Fibroblast of mammary gland (primary cell): Measurements from ENCODE around the gene WRAP73.

Experiments used
- DNase-seq: peaks from one replicate; pipeline ENCODE4 v3.0.0-alpha.2; 2010; ENCODE audit warnings: low read depth
- H3K4me3 ChIP-seq: 2 replicates; pipeline ENCODE4 v1.5.1; 2011; ENCODE audit warnings: low read depth, mild to moderate bottlenecking, low read length, moderate library complexity; ENCODE audit not compliant: control insufficient read depth
- CTCF ChIP-seq: conservative IDR thresholded peaks from 2 replicates; pipeline ENCODE4 v1.5.1; 2011; ENCODE audit warnings: low read depth, low read length, inconsistent platforms; ENCODE audit not compliant: control insufficient read depth, insufficient read depth

The WRAP73 gene

DNA sequence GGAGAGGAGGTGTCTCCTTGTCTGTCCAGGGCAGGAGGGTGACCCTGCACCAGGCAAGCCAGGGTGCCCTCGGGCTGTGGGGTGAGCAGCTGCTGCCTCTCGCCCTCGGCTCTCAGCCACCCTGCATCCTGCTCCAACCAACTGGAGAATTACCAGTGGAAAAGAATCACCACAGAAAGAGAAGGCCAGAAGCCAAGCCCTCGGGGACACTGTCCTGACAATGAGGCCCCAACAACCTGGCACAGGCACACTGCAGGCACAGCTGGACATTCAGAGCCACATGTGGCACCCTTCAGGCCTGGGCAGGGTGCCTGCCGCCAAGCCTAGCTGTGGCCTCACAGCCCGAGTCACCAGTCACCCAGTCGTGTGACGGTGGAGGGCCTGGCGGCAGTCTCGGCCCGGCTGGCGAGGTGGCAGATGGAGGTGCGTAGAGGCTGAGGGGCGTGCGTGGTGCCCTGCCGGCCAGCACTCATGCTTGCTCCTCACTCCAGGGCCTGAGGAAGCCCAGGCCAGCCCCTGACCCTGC, 50.6 kb downstream of the WRAP73 start:
- H3K4me3 ChIP-seq, result no peak overlapping the region
- TF ChIP-seq CTCF, result no peak
- no peak for DNase-seq

GRCh38 chr1:3598522-3599285, 51.2 kb downstream of the WRAP73 start:
- TF ChIP-seq CTCF, result no peak
- no peak for DNase-seq
- no peak overlapping the region for H3K4me3 ChIP-seq

DNA sequence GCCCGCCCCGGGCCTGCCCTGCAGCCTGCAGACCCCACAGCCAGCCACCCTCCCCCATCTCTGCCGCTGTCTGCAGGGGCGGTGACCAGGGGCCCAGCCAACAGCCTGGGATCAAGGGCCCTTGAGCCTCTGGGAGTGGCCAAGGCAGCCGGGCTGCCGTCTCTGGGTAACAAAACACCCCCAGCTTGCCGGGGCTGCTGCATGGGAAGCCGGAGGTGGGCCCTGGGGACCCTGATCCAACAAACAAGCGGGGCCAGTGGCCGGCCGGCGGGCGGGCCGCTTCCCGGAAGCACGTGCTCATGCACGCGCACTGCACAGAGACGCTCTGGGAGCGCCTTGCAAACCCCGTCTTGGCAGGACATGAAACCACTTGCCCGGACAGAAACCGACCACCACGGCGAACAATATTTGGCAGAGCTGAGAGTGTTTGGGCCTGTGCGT, 51.8 kb downstream of the WRAP73 start:
- DNase-seq, result peak; percentile 3
- no peak overlapping the region for H3K4me3 ChIP-seq
- TF ChIP-seq CTCF, result no peak

GRCh38 chr1:3597599-3597964, 52.3 kb downstream of the WRAP73 start:
- no peak for TF ChIP-seq CTCF
- DNase-seq, result no peak
- H3K4me3 ChIP-seq, result no peak overlapping the region

- TF ChIP-seq CTCF, result no peak
- no peak overlapping the region for H3K4me3 ChIP-seq
- no peak for DNase-seq
Measured at GRCh38 chr1:3596663-3597598, 53.0 kb downstream of the WRAP73 start.

DNA sequence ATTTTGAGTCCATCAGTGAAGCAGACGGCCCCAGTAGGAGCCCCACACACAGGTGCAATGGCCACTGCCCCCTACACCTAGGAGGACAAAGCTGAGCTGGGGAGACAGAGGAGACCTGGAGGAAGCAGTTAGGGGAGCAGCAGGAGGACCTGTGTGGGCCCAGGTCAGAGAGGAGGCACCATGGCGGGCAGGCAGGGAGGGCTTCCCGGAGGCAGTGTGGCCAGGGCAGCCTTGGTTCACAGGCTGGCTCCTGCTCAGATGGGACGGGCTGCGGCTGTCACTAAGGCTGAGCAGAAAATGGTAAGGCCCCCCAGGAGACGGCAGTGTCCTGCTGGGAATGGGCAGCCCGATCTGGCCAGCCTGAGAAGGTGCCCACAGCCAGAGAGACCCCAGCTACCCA, 54.0 kb downstream of the WRAP73 start:
- H3K4me3 ChIP-seq, result no peak overlapping the region
- no peak for TF ChIP-seq CTCF
- no peak for DNase-seq
